Glutamatergic neuron (in vitro differentiated cells): ENCODE data around the gene GSKIP. TPM values are rescaled to one million over a fixed set of nuclear protein-coding genes. Genes with fewer than 3 reads are reported as not detected.

ENCODE experiments used
- DNase-seq: peaks from one replicate; pipeline ENCODE4 v3.0.0; 2022
- H3K27ac Mint-ChIP-seq: one replicate; pipeline ENCODE4 v1.8.0; 2020; ENCODE audit warnings: mild to moderate bottlenecking, mixed read lengths, inconsistent platforms; ENCODE audit not compliant: unreplicated experiment
- H3K27me3 Mint-ChIP-seq: one replicate; pipeline ENCODE4 v1.8.0; 2020; ENCODE audit warnings: mild to moderate bottlenecking, moderate library complexity, mixed read lengths, inconsistent platforms; ENCODE audit not compliant: unreplicated experiment
- H3K36me3 Mint-ChIP-seq: one replicate; pipeline ENCODE4 v1.8.0; 2020; ENCODE audit warnings: mild to moderate bottlenecking, mixed read lengths, inconsistent platforms; ENCODE audit not compliant: unreplicated experiment
- H3K4me1 Mint-ChIP-seq: one replicate; pipeline ENCODE4 v1.8.0; 2020; ENCODE audit warnings: mild to moderate bottlenecking, low read depth, mixed read lengths, inconsistent platforms; ENCODE audit not compliant: unreplicated experiment
- H3K4me3 Mint-ChIP-seq: one replicate; pipeline ENCODE4 v1.8.0; 2020; ENCODE audit warnings: mild to moderate bottlenecking, mixed read lengths, inconsistent platforms; ENCODE audit not compliant: unreplicated experiment
- H3K9me3 Mint-ChIP-seq: one replicate; pipeline ENCODE4 v1.8.0; 2020; ENCODE audit warnings: mild to moderate bottlenecking, moderate library complexity, mixed read lengths, inconsistent platforms; ENCODE audit not compliant: unreplicated experiment
- CTCF ChIP-seq: fragments of 200-600 bp; sonication (generic); IDR thresholded peaks from one replicate; pipeline ENCODE4 v1.5.0; 2021; ENCODE audit not compliant: partially characterized antibody, unreplicated experiment
- total RNA-seq: library from RNA; stranded (reverse); fragmentation: NEBNext Ultra II Directional; extraction: Animal tissue kit (Norgen Biotek cat#: 25700); gene quantifications from one replicate; pipeline ENCODE4 v1.2.1, GENCODE V29; 2021; ENCODE audit not compliant: unreplicated experiment

GSKIP gene
- total RNA-seq, 1 donor from 2014 or later = 24.8 TPM

GRCh38 chr14:96403409-96403808 is 40.1 kb downstream of the GSKIP start:
- DNase-seq = no peak
- Mint-ChIP-seq H3K4me3 (no peak overlapping the region), H3K9me3 (no peaks in the 10 kb centered on the region), H3K27me3 (no peaks in the 10 kb centered on the region), H3K27ac (no peak overlapping the region), H3K36me3 (no peaks in the 10 kb centered on the region), H3K4me1 (no peaks in the 10 kb centered on the region)
- TF ChIP-seq CTCF = no peak

- Mint-ChIP-seq H3K36me3 (no peaks in the 10 kb centered on the region), H3K27ac (no peak overlapping the region), H3K27me3 (no peaks in the 10 kb centered on the region), H3K4me3 (no peak overlapping the region), H3K4me1 (no peaks in the 10 kb centered on the region), H3K9me3 (no peaks in the 10 kb centered on the region)
- DNase-seq = no peak
- no peak for TF ChIP-seq CTCF
These were observed 42.4 kb downstream of the GSKIP start for GRCh38 chr14:96405677-96406076.

GRCh38 chr14:96407935-96408570 is 44.7 kb downstream of the GSKIP start:
- H3K36me3 Mint-ChIP-seq = no peaks in the 10 kb centered on the region
- no peak overlapping the region for H3K27ac Mint-ChIP-seq
- no peak overlapping the region for H3K4me3 Mint-ChIP-seq
- DNase-seq = no peak
- no peaks in the 10 kb centered on the region for H3K9me3 Mint-ChIP-seq
- TF ChIP-seq CTCF = no peak
- no peaks in the 10 kb centered on the region for H3K27me3 Mint-ChIP-seq
- H3K4me1 Mint-ChIP-seq = no peaks in the 10 kb centered on the region

- no peaks in the 10 kb centered on the region for H3K9me3 Mint-ChIP-seq
- no peaks in the 10 kb centered on the region for H3K4me1 Mint-ChIP-seq
- no peak for DNase-seq
- no peak overlapping the region for H3K27ac Mint-ChIP-seq
- no peak overlapping the region for H3K4me3 Mint-ChIP-seq
- no peak for TF ChIP-seq CTCF
- no peaks in the 10 kb centered on the region for H3K27me3 Mint-ChIP-seq
- no peaks in the 10 kb centered on the region for H3K36me3 Mint-ChIP-seq
These were observed 45.3 kb downstream of the GSKIP start for GRCh38 chr14:96408608-96409007.

- H3K4me1 Mint-ChIP-seq = no peaks in the 10 kb centered on the region
- H3K4me3 Mint-ChIP-seq = no peak overlapping the region
- no peaks in the 10 kb centered on the region for H3K27me3 Mint-ChIP-seq
- H3K9me3 Mint-ChIP-seq = no peaks in the 10 kb centered on the region
- no peak for DNase-seq
- H3K27ac Mint-ChIP-seq = no peak overlapping the region
- H3K36me3 Mint-ChIP-seq = no peaks in the 10 kb centered on the region
- TF ChIP-seq CTCF = no peak
These were observed 46.4 kb downstream of the GSKIP start for GRCh38 chr14:96409701-96410100.
